A549 (cell line): ENCODE results near the gene FBLN1. TPM values are rescaled to one million over a fixed set of nuclear protein-coding genes. Genes with fewer than 3 reads are reported as not detected.

ENCODE experiments used
- ATAC-seq, 2 experiments: fragments of 200-7000 bp in 1 of 2; fragments of >200 bp in 1 of 2; cut with Nextera tagmentation in 1 of 2; cut with Tn5 transposase in 1 of 2; 3 replicates each; pipeline versions ENCODE4 v1.8.0 to v1.9.1; 2018 to 2020; ENCODE audit warnings: mild to moderate bottlenecking in 1 of 2, moderate library complexity in 1 of 2
- CTCF ChIA-PET: fragments of 300-600 bp; sonication (Branson Sonifier 250); formaldehyde crosslinking; extraction: SDS; loops from one replicate; lab custom pipeline; 2021; ENCODE audit warnings: antibody characterized with exemption, inconsistent platforms; lab: Yijun Ruan, JAX
- POLR2A ChIA-PET: fragments of 350-600 bp; formaldehyde crosslinking; extraction: SDS; loops from one replicate; lab custom pipeline; 2021; ENCODE audit warnings: antibody characterized with exemption, inconsistent platforms; lab: Yijun Ruan, JAX
- DNase-seq, 2 experiments: peaks; one replicate each; pipeline versions ENCODE4 v3.0.0 to v3.0.0-alpha.2; 2011 to 2016; ENCODE audit warnings: low read depth in 1 of 2, low spot score in 1 of 2
- FAIRE-seq: peaks from 2 replicates; lab custom pipeline; 2011; peaks lifted over from hg19 to GRCh38; lab: Jason Lieb, UNC
- H3K27ac ChIP-seq, 2 experiments: fragments of >200 bp; sonication (Bioruptor Twin); formaldehyde crosslinking; 3 replicates each; pipeline ENCODE4 v1.5.1; 2016 to 2017
- H3K4me1 ChIP-seq: fragments of >200 bp; sonication (Bioruptor Twin); formaldehyde crosslinking; 3 replicates; pipeline ENCODE4 v1.6.1; 2016
- H3K4me2 ChIP-seq: fragments of >200 bp; sonication (Bioruptor Twin); formaldehyde crosslinking; 3 replicates; pipeline ENCODE4 v1.6.1; 2016
- H3K4me3 ChIP-seq: fragments of >200 bp; sonication (Bioruptor Twin); formaldehyde crosslinking; 3 replicates; pipeline ENCODE4 v1.5.1; 2016
- H3K9me3 ChIP-seq: fragments of >200 bp; sonication (Bioruptor Twin); formaldehyde crosslinking; 3 replicates; pipeline ENCODE4 v1.6.1; 2016
- BHLHE40 ChIP-seq: IDR thresholded peaks from 2 replicates; pipeline ENCODE4 v1.6.1; 2012; ENCODE audit warnings: low read depth, low read length, inconsistent platforms
- CBX2 ChIP-seq: fragments of 200-600 bp; sonication (generic); IDR thresholded peaks from 2 replicates; pipeline ENCODE4 v1.6.1; 2016; ENCODE audit warnings: low read depth, mild to moderate bottlenecking, borderline replicate concordance
- CBX8 ChIP-seq: fragments of 200-600 bp; sonication (generic); IDR thresholded peaks from 2 replicates; pipeline ENCODE4 v1.6.1; 2016
- CEBPB ChIP-seq, 2 experiments: fragments of >200 bp in 1 of 2; sonication (Bioruptor Twin) in 1 of 2; formaldehyde crosslinking in 1 of 2; IDR thresholded peaks; 2 replicates each; pipeline ENCODE4 v1.6.1; 2012 to 2016
- CHD4 ChIP-seq: fragments of 200-600 bp; sonication (generic); IDR thresholded peaks from 2 replicates; pipeline ENCODE4 v1.6.1; 2016; ENCODE audit warnings: antibody characterized with exemption, mild to moderate bottlenecking, borderline replicate concordance
- EHF ChIP-seq: fragments of 250-450 bp; sonication (Bioruptor Pico); IDR thresholded peaks from 2 replicates; pipeline ENCODE4 v1.5.0; 2020; ENCODE audit warnings: mild to moderate bottlenecking
- EHMT2 ChIP-seq: fragments of 200-600 bp; sonication (generic); IDR thresholded peaks from 2 replicates; pipeline ENCODE4 v1.6.1; 2016; ENCODE audit warnings: antibody characterized with exemption, low read depth, mild to moderate bottlenecking, moderate library complexity
- EP300 ChIP-seq, 2 experiments: fragments of >200 bp; sonication (Bioruptor Twin); formaldehyde crosslinking; IDR thresholded peaks; 2 replicates in 1 of 2; 3 replicates in 1 of 2; pipeline ENCODE4 v1.6.1; 2016 to 2017
- ESRRA ChIP-seq: fragments of 150-350 bp; IDR thresholded peaks from 2 replicates; pipeline ENCODE4 v1.6.1; 2014; ENCODE audit warnings: mild to moderate bottlenecking, low read length, borderline replicate concordance
- FOSL2 ChIP-seq, 2 experiments: fragments of 450-650 bp in 1 of 2; fragments of >200 bp in 1 of 2; sonication (Bioruptor Twin) in 1 of 2; formaldehyde crosslinking; IDR thresholded peaks; 2 replicates each; pipeline versions ENCODE4 v1.5.0 to v1.6.1; 2016 to 2020; ENCODE audit warnings: mild to moderate bottlenecking in 1 of 2, moderate library complexity in 1 of 2
- HDAC2 ChIP-seq: fragments of 200-600 bp; sonication (generic); IDR thresholded peaks from 2 replicates; pipeline ENCODE4 v1.6.1; 2016
- HEYL ChIP-seq: fragments of 250-450 bp; sonication (Bioruptor Pico); IDR thresholded peaks from 2 replicates; pipeline ENCODE4 v1.8.0; 2021; ENCODE audit warnings: mild to moderate bottlenecking, moderate library complexity
- HOXA7 ChIP-seq: fragments of 250-450 bp; sonication (Bioruptor Pico); IDR thresholded peaks from 2 replicates; pipeline ENCODE4 v1.5.0; 2020; ENCODE audit warnings: mild to moderate bottlenecking, moderate library complexity
- HOXB5 ChIP-seq: fragments of 250-450 bp; sonication (Bioruptor Pico); IDR thresholded peaks from 2 replicates; pipeline ENCODE4 v1.5.0; 2020; ENCODE audit warnings: mild to moderate bottlenecking, moderate library complexity
- JUN ChIP-seq, 2 experiments: fragments of >200 bp; sonication (Bioruptor Twin); formaldehyde crosslinking; IDR thresholded peaks; 2 replicates in 1 of 2; 3 replicates in 1 of 2; pipeline ENCODE4 v1.6.1; 2016 to 2017
- JUNB ChIP-seq: fragments of >200 bp; sonication (Bioruptor Twin); formaldehyde crosslinking; IDR thresholded peaks from 2 replicates; pipeline ENCODE4 v1.6.1; 2016
- KDM5A ChIP-seq: fragments of 200-600 bp; sonication (generic); IDR thresholded peaks from 2 replicates; pipeline ENCODE4 v1.6.1; 2016; ENCODE audit warnings: antibody characterized with exemption, mild to moderate bottlenecking
- MAX ChIP-seq: IDR thresholded peaks from 2 replicates; pipeline ENCODE4 v1.6.1; 2012
- MAZ ChIP-seq: fragments of 150-350 bp; IDR thresholded peaks from 2 replicates; pipeline ENCODE4 v1.6.1; 2014; ENCODE audit warnings: antibody characterized with exemption, low read depth, low read length, borderline replicate concordance
- MYC ChIP-seq: IDR thresholded peaks from 2 replicates; pipeline ENCODE4 v1.6.1; 2012; ENCODE audit warnings: mild to moderate bottlenecking, inconsistent platforms, low read length, improper control_type of control experiment, borderline replicate concordance
- NPAS2 ChIP-seq: fragments of 250-450 bp; sonication (Bioruptor Pico); IDR thresholded peaks from 2 replicates; pipeline ENCODE4 v1.8.0; 2022; ENCODE audit warnings: mild to moderate bottlenecking, moderate library complexity, borderline replicate concordance
- NR3C1 ChIP-seq: fragments of >200 bp; sonication (Bioruptor Twin); formaldehyde crosslinking; IDR thresholded peaks from 3 replicates; pipeline ENCODE4 v1.6.1; 2017
- PBX3 ChIP-seq: IDR thresholded peaks from 2 replicates; pipeline ENCODE4 v1.6.1; 2012
- PHF8 ChIP-seq: fragments of 200-600 bp; sonication (generic); IDR thresholded peaks from 2 replicates; pipeline ENCODE4 v1.6.1; 2016; ENCODE audit warnings: low read depth, mild to moderate bottlenecking, antibody characterized with exemption, moderate library complexity, borderline replicate concordance
- POLR2A ChIP-seq: IDR thresholded peaks from 2 replicates; pipeline ENCODE4 v1.6.1; 2012; ENCODE audit warnings: mild to moderate bottlenecking, low read length
- POLR2AphosphoS2 ChIP-seq: conservative IDR thresholded peaks from 2 replicates; pipeline ENCODE4 v1.6.1; 2012; ENCODE audit warnings: low read length, improper control_type of control experiment, inconsistent platforms
- RAD21 ChIP-seq, 2 experiments: fragments of >200 bp in 1 of 2; sonication (Bioruptor Twin) in 1 of 2; formaldehyde crosslinking in 1 of 2; IDR thresholded peaks in 1 of 2; conservative IDR thresholded peaks in 1 of 2; 2 replicates in 1 of 2; 3 replicates in 1 of 2; pipeline ENCODE4 v1.6.1; 2012 to 2018; ENCODE audit warnings: inconsistent platforms in 1 of 2
- RCOR1 ChIP-seq: fragments of 150-350 bp; IDR thresholded peaks from 2 replicates; pipeline ENCODE4 v1.6.1; 2014; ENCODE audit warnings: antibody characterized with exemption, low read length, low read depth
- RNF2 ChIP-seq: fragments of 200-600 bp; sonication (generic); IDR thresholded peaks from 2 replicates; pipeline ENCODE4 v1.6.1; 2016; ENCODE audit warnings: low read depth, mild to moderate bottlenecking, antibody characterized with exemption, moderate library complexity, borderline replicate concordance
- TP53 ChIP-seq: fragments of 250-450 bp; sonication (Bioruptor Pico); IDR thresholded peaks from 2 replicates; pipeline ENCODE4 v1.5.0; 2021; ENCODE audit warnings: mild to moderate bottlenecking, moderate library complexity
- ZFP36 ChIP-seq: fragments of 450-650 bp; IDR thresholded peaks from 2 replicates; pipeline ENCODE4 v1.6.1; 2014; ENCODE audit warnings: borderline replicate concordance; ENCODE audit not compliant: partially characterized antibody
- WGBS: methylation state at CpG from one replicate; pipeline ENCODE4 v1.1.6; 2017; ENCODE audit errors: missing lambda C conversion rate; 5-methylcytosine and 5-hydroxymethylcytosine counted together
- polyA plus RNA-seq, 4 experiments: library from polyadenylated mRNA; depleted of rRNA in 3 of 4; stranded (reverse); fragments of >200 nt; fragmentation: RNase III in 1 of 4; extraction: RNeasy Plus Mini Kit Qiagen cat#74134 plus additional on column Dnase treatment in 1 of 4; gene quantifications; 2 replicates in 3 of 4; 3 replicates in 1 of 4; pipeline ENCODE4 v1.2.3, GENCODE V29; 2011 to 2017
- TF ChIP-seq, protein P1 (sequence below): fragments of 150-350 bp; IDR thresholded peaks from 2 replicates; pipeline ENCODE4 v1.6.1; 2014; ENCODE audit warnings: low read depth, mild to moderate bottlenecking, low read length
- TF ChIP-seq, protein P2 (sequence below): fragments of >200 bp; sonication (Bioruptor Twin); formaldehyde crosslinking; IDR thresholded peaks from 2 replicates; pipeline ENCODE4 v1.6.1; 2016

The FBLN1 gene
- polyA plus RNA-seq, 2 of the 4 experiments (the other 2 are of a cell fraction) = 18.2 to 32.7 TPM

GRCh38 chr22:45647532-45648225 is 145.0 kb downstream of the FBLN1 start:
- no peak for TF ChIP-seq NPAS2 (CRISPR knock-in tag)
- no peak for TF ChIP-seq MAX
- no peak for TF ChIP-seq JUN (IDR thresholded peaks at IDR 0.05)
- no peak for TF ChIP-seq KDM5A
- TF ChIP-seq ZFP36 = no peak
- no peak for TF ChIP-seq POLR2A
- TF ChIP-seq, protein P1, sequence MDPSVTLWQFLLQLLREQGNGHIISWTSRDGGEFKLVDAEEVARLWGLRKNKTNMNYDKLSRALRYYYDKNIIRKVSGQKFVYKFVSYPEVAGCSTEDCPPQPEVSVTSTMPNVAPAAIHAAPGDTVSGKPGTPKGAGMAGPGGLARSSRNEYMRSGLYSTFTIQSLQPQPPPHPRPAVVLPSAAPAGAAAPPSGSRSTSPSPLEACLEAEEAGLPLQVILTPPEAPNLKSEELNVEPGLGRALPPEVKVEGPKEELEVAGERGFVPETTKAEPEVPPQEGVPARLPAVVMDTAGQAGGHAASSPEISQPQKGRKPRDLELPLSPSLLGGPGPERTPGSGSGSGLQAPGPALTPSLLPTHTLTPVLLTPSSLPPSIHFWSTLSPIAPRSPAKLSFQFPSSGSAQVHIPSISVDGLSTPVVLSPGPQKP = no peak
- TF ChIP-seq CBX8 = no peak
- no peak for TF ChIP-seq ESRRA
- no peak for TF ChIP-seq MYC
- no peak for TF ChIP-seq NR3C1
- TF ChIP-seq PHF8 = no peak
- TF ChIP-seq CBX2 = no peak
- TF ChIP-seq CHD4 = no peak
- no peak for TF ChIP-seq RAD21 (conservative IDR thresholded peaks at IDR 0.05 in 1 of 2, IDR thresholded peaks at IDR 0.05 in 1 of 2)
- no peak for TF ChIP-seq FOSL2 (IDR thresholded peaks at IDR 0.05)
- TF ChIP-seq FOSL2 (CRISPR knock-in tag; IDR thresholded peaks at IDR 0.05) = no peak
- TF ChIP-seq HDAC2 = no peak
- no peak for TF ChIP-seq HEYL (CRISPR knock-in tag)
- Histone ChIP-seq H3K27ac (peak overlapping the region; percentile 99 to 100), H3K4me3 (no peak overlapping the region), H3K4me2 (no peak overlapping the region), H3K4me1 (peaks cover 32% of the 10 kb centered on the region), H3K9me3 (no peaks in the 10 kb centered on the region)
- ATAC-seq (no peak), FAIRE-seq (no peak), DNase-seq (no peak)
- POLR2A ChIA-PET = no interaction called here
- CTCF ChIA-PET = interaction anchor here (0.9 to 3.7 kb wide), 8 partner anchors 10 to 217 kb away, joined by 3 to 23 read pairs (median 6); no protein-coding TSS in a partner anchor
- WGBS = 95% methylated on average over 15 of the region's 18 CpGs

GRCh38 chr22:45648301-45649117 is 145.8 kb downstream of the FBLN1 start:
- TF ChIP-seq EHF (CRISPR knock-in tag) = no peak
- no peak for TF ChIP-seq CEBPB (IDR thresholded peaks at IDR 0.05)
- TF ChIP-seq BHLHE40 = no peak
- TF ChIP-seq JUN (IDR thresholded peaks at IDR 0.05) = no peak
- TF ChIP-seq POLR2AphosphoS2 = no peak
- TF ChIP-seq TP53 (CRISPR knock-in tag) = no peak
- no peak for TF ChIP-seq RNF2
- no peak for TF ChIP-seq RCOR1
- no peak for TF ChIP-seq EHMT2
- no peak for TF ChIP-seq HOXA7
- no peak for TF ChIP-seq MAX
- TF ChIP-seq EP300 (IDR thresholded peaks at IDR 0.05) = no peak
- TF ChIP-seq, protein P2, sequence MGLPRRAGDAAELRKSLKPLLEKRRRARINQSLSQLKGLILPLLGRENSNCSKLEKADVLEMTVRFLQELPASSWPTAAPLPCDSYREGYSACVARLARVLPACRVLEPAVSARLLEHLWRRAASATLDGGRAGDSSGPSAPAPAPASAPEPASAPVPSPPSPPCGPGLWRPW = no peak
- TF ChIP-seq PBX3 = no peak
- TF ChIP-seq CBX8 = no peak
- no peak for TF ChIP-seq HOXB5 (CRISPR knock-in tag)
- no peak for TF ChIP-seq CBX2
- no peak for TF ChIP-seq MAZ
- no peak for TF ChIP-seq JUNB
- ChIA-PET POLR2A (no interaction called here), CTCF (interaction anchor here (1.1 to 3.7 kb wide), 4 partner anchors 9 to 216 kb away, joined by 3 to 23 read pairs (median 6); no protein-coding TSS in a partner anchor)
- H3K4me3 ChIP-seq = no peak overlapping the region
- peaks cover 23% of the 10 kb centered on the region for H3K4me1 ChIP-seq
- peak overlapping the region; percentile 99 to 100; a peak in 5 of 6 replicates for H3K27ac ChIP-seq
- DNase-seq (no peak), FAIRE-seq (no peak), ATAC-seq (no peak)
- WGBS = 93% methylated on average over 24 of the region's 24 CpGs
- no peak overlapping the region for H3K4me2 ChIP-seq
- H3K9me3 ChIP-seq = no peaks in the 10 kb centered on the region
